ENCODE measurements around the gene RTN4R. TPM values are rescaled to one million over a fixed set of nuclear protein-coding genes. Genes with fewer than 3 reads are reported as not detected.
A peak's percentile ranks its signal among the peaks of the same experiment; 100 is the strongest.

The RTN4R gene
- polyA plus RNA-seq, 1 of the 3 experiments (the other 2 are of a cell fraction): 0.23 TPM

- Histone ChIP-seq H3K9ac (no peak overlapping the region), H3K9me2 (no peaks in the 10 kb centered on the region), H2AFZ (ENCODE audit: low read depth) (no peak overlapping the region), H3K4me3 (ENCODE audit: low read depth in 2 of 2, low read length in 1 of 2) (no peak overlapping the region), H3K36me3 (replicated peaks in 1 of 2; ENCODE audit: control insufficient read depth in 1 of 2, insufficient read depth in 2 of 2, low read length in 1 of 2) (no peaks in the 10 kb centered on the region), H3F3A (replicated peaks; ENCODE audit: insufficient read depth) (no peaks in the 10 kb centered on the region), H3K27ac (ENCODE audit: low read depth in 2 of 2, low read length in 1 of 2) (peak overlapping the region in 1 of 2 experiments; percentile 11; a peak in 1 of 4 replicates), H3K9me3 (no peaks in the 10 kb centered on the region), H4K20me1 (ENCODE audit: insufficient read depth) (no peaks in the 10 kb centered on the region), H3K4me1 (ENCODE audit: control insufficient read depth in 1 of 2, insufficient read depth in 2 of 2, low read depth in 1 of 2, low read length in 1 of 2) (peaks cover 0 to 77% of the 10 kb centered on the region in 2 experiments; a peak in 1 of 4 replicates), H3K79me2 (ENCODE audit: insufficient read depth) (no peaks in the 10 kb centered on the region), H3K4me2 (no peak overlapping the region), H3K27me3 (ENCODE audit: insufficient read depth) (no peaks in the 10 kb centered on the region)
- DNase-seq: no peak
- POLR2A ChIA-PET: no interaction called here
- TF ChIP-seq, protein P1, sequence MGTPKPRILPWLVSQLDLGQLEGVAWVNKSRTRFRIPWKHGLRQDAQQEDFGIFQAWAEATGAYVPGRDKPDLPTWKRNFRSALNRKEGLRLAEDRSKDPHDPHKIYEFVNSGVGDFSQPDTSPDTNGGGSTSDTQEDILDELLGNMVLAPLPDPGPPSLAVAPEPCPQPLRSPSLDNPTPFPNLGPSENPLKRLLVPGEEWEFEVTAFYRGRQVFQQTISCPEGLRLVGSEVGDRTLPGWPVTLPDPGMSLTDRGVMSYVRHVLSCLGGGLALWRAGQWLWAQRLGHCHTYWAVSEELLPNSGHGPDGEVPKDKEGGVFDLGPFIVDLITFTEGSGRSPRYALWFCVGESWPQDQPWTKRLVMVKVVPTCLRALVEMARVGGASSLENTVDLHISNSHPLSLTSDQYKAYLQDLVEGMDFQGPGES (IDR thresholded peaks at IDR 0.05; ENCODE audit: low read depth, low read length): no peak
- TF ChIP-seq SIN3A (IDR thresholded peaks at IDR 0.05; ENCODE audit: borderline replicate concordance, low read depth, low read length): no peak
- TF ChIP-seq FOSL2 (IDR thresholded peaks at IDR 0.05; ENCODE audit: borderline replicate concordance, low read depth): no peak
- TF ChIP-seq JUND (IDR thresholded peaks at IDR 0.05): no peak
- no peak for TF ChIP-seq ZBTB33 (IDR thresholded peaks at IDR 0.05; ENCODE audit: borderline replicate concordance, low read depth)
- no peak for TF ChIP-seq RFX5 (IDR thresholded peaks at IDR 0.05; ENCODE audit: low read length)
- CTCF ChIA-PET: interaction anchor here (0.8 to 2.3 kb wide), 4 partner anchors 9 to 91 kb away, joined by 3 to 8 read pairs (median 4); no protein-coding TSS in a partner anchor
- WGBS (ENCODE audit: low lambda C conversion rate): 80% methylated on average over 6 of the region's 6 CpGs
Observed at GRCh38 chr22:20247608-20248171, 20.4 kb downstream of the RTN4R start.

DNA sequence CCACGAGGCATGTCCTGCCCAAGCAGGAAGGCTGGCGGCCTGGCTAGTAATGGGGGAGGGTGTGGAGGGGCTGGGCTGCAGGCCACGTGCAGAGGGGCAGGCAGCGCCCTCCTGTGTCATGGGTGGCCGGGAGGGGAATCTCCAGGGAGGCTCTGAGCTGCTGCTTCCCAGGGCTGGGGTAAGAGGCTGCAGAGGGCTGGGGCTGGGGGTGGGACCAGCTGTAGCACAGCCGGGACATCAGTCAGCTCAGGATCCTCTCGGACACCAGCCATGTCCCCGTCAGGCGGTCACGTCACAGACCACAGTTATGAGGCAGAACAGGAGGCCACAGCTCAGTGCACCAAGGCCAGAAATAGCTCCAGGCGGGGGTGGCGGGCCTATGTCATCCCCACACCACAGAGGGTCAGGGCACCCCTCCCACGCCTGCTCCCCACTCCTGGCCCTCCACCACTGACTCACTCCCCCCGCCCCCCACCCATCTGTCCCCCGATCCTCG, 21.1 kb downstream of the RTN4R start:
- no peaks in the 10 kb centered on the region for H3F3A ChIP-seq (replicated peaks; ENCODE audit: insufficient read depth)

More for the DNA sequence above, 21.1 kb downstream of the RTN4R start:
- 68% methylated on average over 5 of the region's 16 CpGs for WGBS (ENCODE audit: low lambda C conversion rate)
- Histone ChIP-seq H4K20me1 (ENCODE audit: insufficient read depth) (no peaks in the 10 kb centered on the region), H3K4me3 (ENCODE audit: low read depth in 2 of 2, low read length in 1 of 2) (no peak overlapping the region), H3K4me1 (ENCODE audit: control insufficient read depth in 1 of 2, insufficient read depth in 2 of 2, low read depth in 1 of 2, low read length in 1 of 2) (peaks cover 0 to 77% of the 10 kb centered on the region in 2 experiments; a peak in 1 of 4 replicates), H2AFZ (ENCODE audit: low read depth) (no peak overlapping the region), H3K27ac (ENCODE audit: low read depth in 2 of 2, low read length in 1 of 2) (no peak overlapping the region; a peak in 1 of 4 replicates), H3K4me2 (no peak overlapping the region), H3K36me3 (replicated peaks in 1 of 2; ENCODE audit: control insufficient read depth in 1 of 2, insufficient read depth in 2 of 2, low read length in 1 of 2) (no peaks in the 10 kb centered on the region), H3K9ac (no peak overlapping the region), H3K9me2 (no peaks in the 10 kb centered on the region), H3K27me3 (ENCODE audit: insufficient read depth) (no peaks in the 10 kb centered on the region), H3K79me2 (ENCODE audit: insufficient read depth) (no peaks in the 10 kb centered on the region), H3K9me3 (no peaks in the 10 kb centered on the region)
- TF ChIP-seq, protein P2, sequence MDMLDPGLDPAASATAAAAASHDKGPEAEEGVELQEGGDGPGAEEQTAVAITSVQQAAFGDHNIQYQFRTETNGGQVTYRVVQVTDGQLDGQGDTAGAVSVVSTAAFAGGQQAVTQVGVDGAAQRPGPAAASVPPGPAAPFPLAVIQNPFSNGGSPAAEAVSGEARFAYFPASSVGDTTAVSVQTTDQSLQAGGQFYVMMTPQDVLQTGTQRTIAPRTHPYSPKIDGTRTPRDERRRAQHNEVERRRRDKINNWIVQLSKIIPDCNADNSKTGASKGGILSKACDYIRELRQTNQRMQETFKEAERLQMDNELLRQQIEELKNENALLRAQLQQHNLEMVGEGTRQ (IDR thresholded peaks at IDR 0.05; ENCODE audit: borderline replicate concordance, low read depth, low read length): no peak
- no peak for TF ChIP-seq YY1 (IDR thresholded peaks at IDR 0.05; ENCODE audit: low read depth)
- TF ChIP-seq GABPA (IDR thresholded peaks at IDR 0.05; ENCODE audit: low read depth): no peak
- TF ChIP-seq TEAD4 (IDR thresholded peaks at IDR 0.05; ENCODE audit: borderline replicate concordance, insufficient read depth): no peak
- no peak for TF ChIP-seq RXRA (IDR thresholded peaks at IDR 0.05; ENCODE audit: borderline replicate concordance, low read depth)
- TF ChIP-seq MEF2A (IDR thresholded peaks at IDR 0.05; ENCODE audit: borderline replicate concordance, low read depth): no peak
- TF ChIP-seq POLR2AphosphoS5 (IDR thresholded peaks at IDR 0.05; ENCODE audit: low read depth, low read length): no peak
- TF ChIP-seq JUND (IDR thresholded peaks at IDR 0.05): no peak
- TF ChIP-seq TAF1 (IDR thresholded peaks at IDR 0.05; ENCODE audit: borderline replicate concordance, low read depth, low read length): no peak
- ChIA-PET POLR2A (interaction anchor here (1.0 kb wide), 1 partner anchor 90 kb away, joined by 3 read pairs; no protein-coding TSS in a partner anchor), CTCF (interaction anchor here (0.9 to 2.3 kb wide), 4 partner anchors 8 to 39 kb away, joined by 3 to 8 read pairs (median 4); no protein-coding TSS in a partner anchor)
- DNase-seq: no peak
